ENCODE results near the gene JAKMIP1. TPM values are rescaled to one million over a fixed set of nuclear protein-coding genes. Genes with fewer than 3 reads are reported as not detected.

Gene JAKMIP1
- total RNA-seq, 6 donors from 2014 or later, result 0.40 to 6.8 (median 1.0) TPM

GRCh38 chr4:6221851-6222760 lies 21.8 kb upstream of the JAKMIP1 start:
- peak in 1 of 2 donors; percentile 65 for ATAC-seq (ENCODE audit: low FRiP score in 2 of 2)
- peaks cover 0 to 11% (median 6%) of the 10 kb centered on the region in 4 donors for H3K4me1 ChIP-seq
- peaks cover 0 to 18% (median 6%) of the 10 kb centered on the region in 4 donors for H3K27me3 ChIP-seq
- peaks cover 5 to 13% (median 7%) of the 10 kb centered on the region in 4 donors for H3K9me3 ChIP-seq
- no peaks in the 10 kb centered on the region for H3K36me3 ChIP-seq
- H3K4me3 ChIP-seq, result peak overlapping the region in 3 of 4 donors; percentile 10 to 38 (median 16)
- WGBS, 2 donors, result 29 to 53% methylated on average over 3 to 29 of the region's 84 CpGs
- TF ChIP-seq POLR2AphosphoS5 (IDR thresholded peaks at IDR 0.05) (no peak), CTCF (IDR thresholded peaks at IDR 0.05) (no peak), EP300 (IDR thresholded peaks at IDR 0.05) (no peak), POLR2A (IDR thresholded peaks at IDR 0.05) (no peak)
- H3K27ac ChIP-seq, result no peak overlapping the region
- peak; percentile 42 to 86 for DNase-seq

DNA sequence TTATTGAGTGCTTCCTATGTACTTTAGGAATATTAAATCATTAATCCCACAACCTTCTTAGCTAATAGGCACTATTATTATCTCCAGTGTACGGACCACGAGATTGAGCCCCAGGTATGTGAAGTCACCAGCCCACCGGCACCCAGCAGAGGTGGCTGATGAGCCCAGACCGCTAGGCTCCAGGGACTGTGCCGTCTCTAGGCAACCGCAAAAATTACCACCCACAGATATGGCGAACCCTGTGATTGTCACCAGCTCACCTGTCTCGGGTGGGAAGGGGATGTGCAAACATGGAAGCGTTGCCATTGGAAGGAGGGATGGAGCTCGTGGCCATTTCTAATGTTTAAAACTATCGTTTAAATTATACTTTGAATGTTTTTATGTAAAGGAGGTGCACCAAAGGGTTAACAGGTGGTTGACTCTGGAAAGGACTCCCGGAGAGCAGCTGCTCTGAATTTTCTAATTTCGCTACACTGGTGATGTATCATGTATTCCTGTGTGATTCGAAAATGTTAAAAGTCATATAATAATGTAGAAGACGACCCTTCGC lies 21.0 kb upstream of the JAKMIP1 start:
- Histone ChIP-seq H3K27ac (no peak overlapping the region), H3K9me3 (peaks cover 5 to 13% (median 7%) of the 10 kb centered on the region in 4 donors), H3K4me3 (peak overlapping the region in 3 of 4 donors; percentile 10 to 38 (median 16)), H3K4me1 (peaks cover 0 to 11% (median 6%) of the 10 kb centered on the region in 4 donors), H3K36me3 (no peaks in the 10 kb centered on the region), H3K27me3 (peaks cover 0 to 18% (median 6%) of the 10 kb centered on the region in 4 donors)
- no peak for ATAC-seq (ENCODE audit: low FRiP score in 2 of 2)
- no peak for DNase-seq
- no peak for TF ChIP-seq EP300 (IDR thresholded peaks at IDR 0.05)
- no peak for TF ChIP-seq CTCF (IDR thresholded peaks at IDR 0.05)
- no peak for TF ChIP-seq POLR2A (IDR thresholded peaks at IDR 0.05)
- no peak for TF ChIP-seq POLR2AphosphoS5 (IDR thresholded peaks at IDR 0.05)
- 16 to 18% methylated on average over 16 of the region's 16 CpGs for WGBS, 2 donors

GRCh38 chr4:6217716-6218381 lies 17.5 kb upstream of the JAKMIP1 start:
- ATAC-seq (ENCODE audit: low FRiP score in 2 of 2) (no peak), DNase-seq (no peak)
- H3K9me3 ChIP-seq, result peaks cover 5 to 13% (median 11%) of the 10 kb centered on the region in 4 donors
- peaks cover 0 to 18% (median 6%) of the 10 kb centered on the region in 4 donors for H3K27me3 ChIP-seq
- TF ChIP-seq EP300 (IDR thresholded peaks at IDR 0.05), result no peak
- no peak for TF ChIP-seq POLR2AphosphoS5 (IDR thresholded peaks at IDR 0.05)
- TF ChIP-seq POLR2A (IDR thresholded peaks at IDR 0.05), result no peak
- no peak for TF ChIP-seq CTCF (IDR thresholded peaks at IDR 0.05)
- 25 to 57% methylated on average over 1 of the region's 1 CpG for WGBS, 2 donors
- H3K36me3 ChIP-seq, result no peaks in the 10 kb centered on the region
- peaks cover 0 to 11% (median 6%) of the 10 kb centered on the region in 4 donors for H3K4me1 ChIP-seq
- H3K27ac ChIP-seq, result no peak overlapping the region
- H3K4me3 ChIP-seq, result no peak overlapping the region

GRCh38 chr4:6216588-6216987 lies 16.2 kb upstream of the JAKMIP1 start:
- Histone ChIP-seq H3K27me3 (peaks cover 0 to 9% (median under 1%) of the 10 kb centered on the region in 4 donors), H3K36me3 (no peaks in the 10 kb centered on the region), H3K4me1 (peaks cover 0 to 4% (median 1%) of the 10 kb centered on the region in 4 donors), H3K4me3 (no peak overlapping the region), H3K27ac (no peak overlapping the region), H3K9me3 (peaks cover 0 to 6% (median 3%) of the 10 kb centered on the region in 4 donors)
- 74 to 79% methylated on average over 3 of the region's 3 CpGs for WGBS, 2 donors
- TF ChIP-seq POLR2A (IDR thresholded peaks at IDR 0.05) (no peak), POLR2AphosphoS5 (IDR thresholded peaks at IDR 0.05) (no peak), EP300 (IDR thresholded peaks at IDR 0.05) (no peak), CTCF (IDR thresholded peaks at IDR 0.05) (no peak)
- no peak for ATAC-seq (ENCODE audit: low FRiP score in 2 of 2)
- no peak for DNase-seq

All from upper lobe of left lung (tissue), 6 donors.